Measurements from ENCODE around the gene AKNA. TPM values are rescaled to one million over a fixed set of nuclear protein-coding genes. Genes with fewer than 3 reads are reported as not detected.

Gene AKNA
- total RNA-seq, 1 experiment from 2014 or later = 3.9 TPM

DNA sequence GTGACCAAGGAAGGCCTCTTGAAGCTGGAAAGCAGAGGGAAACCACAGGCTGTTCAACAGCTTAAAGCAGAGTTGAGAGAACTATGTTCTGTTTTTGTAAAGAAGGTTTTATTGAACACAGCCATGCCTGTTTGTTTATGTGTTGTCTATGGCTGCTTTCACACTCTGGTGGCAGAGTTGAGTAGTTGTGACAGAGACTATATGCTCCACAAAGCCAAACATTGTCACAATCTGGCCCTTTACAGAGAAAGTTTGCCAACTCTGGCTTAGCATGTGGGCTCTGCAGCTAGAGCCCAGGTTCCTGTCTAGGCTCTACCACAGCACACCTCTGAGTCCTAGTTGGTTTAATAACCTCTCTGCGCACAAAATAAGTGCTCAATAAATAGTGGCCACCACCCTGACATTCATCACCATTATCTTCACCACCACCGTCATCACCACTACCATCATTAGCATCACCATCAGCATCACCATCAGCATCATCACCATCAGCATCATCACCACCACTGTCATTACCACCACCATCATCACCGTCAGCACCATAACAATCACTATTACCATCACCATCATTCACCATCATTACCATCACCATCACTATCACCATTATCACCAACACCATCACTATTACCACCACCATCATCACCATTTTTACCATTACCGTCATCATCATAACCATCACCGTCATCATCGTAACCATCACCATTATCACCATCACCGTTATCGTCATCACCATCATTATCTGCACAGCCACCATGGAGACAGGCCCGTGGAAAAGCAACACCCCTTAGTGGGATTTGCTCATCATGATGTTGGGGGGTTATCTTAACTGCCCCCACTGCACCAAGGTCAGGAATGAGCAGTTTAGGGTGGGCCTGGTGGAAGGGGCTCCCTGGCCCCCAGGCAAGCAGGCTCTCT is 18.3 kb downstream of the AKNA start:
- TF ChIP-seq, protein P1, sequence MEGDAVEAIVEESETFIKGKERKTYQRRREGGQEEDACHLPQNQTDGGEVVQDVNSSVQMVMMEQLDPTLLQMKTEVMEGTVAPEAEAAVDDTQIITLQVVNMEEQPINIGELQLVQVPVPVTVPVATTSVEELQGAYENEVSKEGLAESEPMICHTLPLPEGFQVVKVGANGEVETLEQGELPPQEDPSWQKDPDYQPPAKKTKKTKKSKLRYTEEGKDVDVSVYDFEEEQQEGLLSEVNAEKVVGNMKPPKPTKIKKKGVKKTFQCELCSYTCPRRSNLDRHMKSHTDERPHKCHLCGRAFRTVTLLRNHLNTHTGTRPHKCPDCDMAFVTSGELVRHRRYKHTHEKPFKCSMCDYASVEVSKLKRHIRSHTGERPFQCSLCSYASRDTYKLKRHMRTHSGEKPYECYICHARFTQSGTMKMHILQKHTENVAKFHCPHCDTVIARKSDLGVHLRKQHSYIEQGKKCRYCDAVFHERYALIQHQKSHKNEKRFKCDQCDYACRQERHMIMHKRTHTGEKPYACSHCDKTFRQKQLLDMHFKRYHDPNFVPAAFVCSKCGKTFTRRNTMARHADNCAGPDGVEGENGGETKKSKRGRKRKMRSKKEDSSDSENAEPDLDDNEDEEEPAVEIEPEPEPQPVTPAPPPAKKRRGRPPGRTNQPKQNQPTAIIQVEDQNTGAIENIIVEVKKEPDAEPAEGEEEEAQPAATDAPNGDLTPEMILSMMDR (IDR thresholded peaks at IDR 0.05; ENCODE audit: unreplicated experiment) = no peak
- Mint-ChIP-seq H3K4me1 (ENCODE audit: low read depth, unreplicated experiment) (peaks cover 10% of the 10 kb centered on the region), H3K27me3 (ENCODE audit: unreplicated experiment) (no peaks in the 10 kb centered on the region), H3K9me3 (ENCODE audit: low read depth, unreplicated experiment) (no peaks in the 10 kb centered on the region), H3K36me3 (ENCODE audit: insufficient read depth, unreplicated experiment) (no peaks in the 10 kb centered on the region), H3K4me3 (ENCODE audit: low read depth, unreplicated experiment) (no peak overlapping the region), H3K27ac (ENCODE audit: unreplicated experiment) (no peak overlapping the region)
- intact Hi-C loops (cut with micrococcal nuclease; ENCODE audit: unreplicated experiment) = no loop called here
- CTCF ChIA-PET = no interaction called here
- no peak for DNase-seq
- BruUV-seq (replicated peaks) = no TSS peak

DNA sequence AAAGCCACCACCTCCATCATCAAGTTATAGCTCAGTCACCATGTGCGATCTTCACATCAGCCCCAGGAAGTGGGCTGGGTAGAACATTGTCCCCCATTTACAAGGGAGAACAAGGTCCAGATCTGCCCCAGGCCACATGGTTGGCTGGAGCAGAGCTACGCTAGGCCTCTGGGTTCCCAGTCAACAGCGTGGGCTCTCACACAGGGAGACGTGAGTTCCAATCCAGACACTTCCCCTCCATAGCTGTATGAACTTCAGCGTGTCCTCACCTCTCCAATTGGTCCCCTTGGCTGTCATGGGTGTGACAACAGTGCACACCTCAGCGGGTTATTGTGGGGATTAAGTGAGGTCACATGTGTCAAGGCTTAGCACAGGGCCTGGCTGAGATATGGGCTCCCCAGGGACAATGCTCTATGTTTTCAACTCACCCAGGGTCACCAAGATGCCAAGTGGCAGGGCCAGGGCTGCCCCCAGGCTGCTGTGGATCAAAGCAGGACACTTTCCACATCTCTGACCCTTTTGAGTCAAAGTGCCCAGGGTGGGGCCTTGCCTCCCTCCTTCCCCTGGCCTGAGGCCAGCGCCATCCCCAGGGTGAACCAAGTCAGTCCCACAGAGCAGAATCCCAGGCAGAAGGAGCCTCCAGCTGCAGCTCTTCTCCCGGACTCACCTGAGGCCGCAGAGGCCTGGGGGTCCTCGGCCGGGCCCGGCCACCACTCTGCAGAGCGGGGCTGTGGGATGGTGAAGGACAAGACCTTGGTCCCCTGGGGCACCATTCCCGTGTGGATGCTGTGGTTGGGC is 19.8 kb downstream of the AKNA start:
- H3K9me3 Mint-ChIP-seq (ENCODE audit: low read depth, unreplicated experiment) = no peaks in the 10 kb centered on the region
- no peaks in the 10 kb centered on the region for H3K27me3 Mint-ChIP-seq (ENCODE audit: unreplicated experiment)
- peaks cover 10% of the 10 kb centered on the region for H3K4me1 Mint-ChIP-seq (ENCODE audit: low read depth, unreplicated experiment)
- H3K27ac Mint-ChIP-seq (ENCODE audit: unreplicated experiment) = no peak overlapping the region
- BruUV-seq (replicated peaks) = no TSS peak
- intact Hi-C loops (cut with micrococcal nuclease; ENCODE audit: unreplicated experiment) = no loop called here
- H3K4me3 Mint-ChIP-seq (ENCODE audit: low read depth, unreplicated experiment) = no peak overlapping the region
- DNase-seq = no peak
- TF ChIP-seq, protein P1 (IDR thresholded peaks at IDR 0.05; ENCODE audit: unreplicated experiment) = no peak
- H3K36me3 Mint-ChIP-seq (ENCODE audit: insufficient read depth, unreplicated experiment) = no peaks in the 10 kb centered on the region
- CTCF ChIA-PET = no interaction called here

DNA sequence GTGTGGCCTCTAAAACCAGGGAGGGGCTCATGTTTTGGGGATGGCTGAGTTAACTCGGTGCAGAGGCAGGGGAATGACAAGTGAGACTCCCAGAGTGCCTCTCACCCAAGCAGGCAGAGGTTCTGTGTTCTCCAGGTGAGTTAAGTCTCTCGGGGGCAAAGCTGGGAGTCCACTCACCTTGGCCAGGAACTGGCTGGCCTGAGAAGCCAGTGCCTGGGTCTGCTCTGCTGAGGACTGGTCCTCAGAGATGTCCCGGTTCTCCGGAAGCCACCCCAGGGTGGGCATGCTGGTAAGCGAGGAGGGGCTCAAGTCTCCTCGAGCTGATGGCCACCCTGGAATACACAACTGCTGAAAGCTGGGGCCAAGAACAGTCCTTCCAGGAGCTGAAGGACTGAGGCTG is 20.4 kb downstream of the AKNA start:
- H3K36me3 Mint-ChIP-seq (ENCODE audit: insufficient read depth, unreplicated experiment) = no peaks in the 10 kb centered on the region
- no TSS peak for BruUV-seq (replicated peaks)
- H3K27ac Mint-ChIP-seq (ENCODE audit: unreplicated experiment) = no peak overlapping the region
- intact Hi-C loops (cut with micrococcal nuclease; ENCODE audit: unreplicated experiment) = no loop called here
- no peaks in the 10 kb centered on the region for H3K9me3 Mint-ChIP-seq (ENCODE audit: low read depth, unreplicated experiment)
- TF ChIP-seq, protein P1 (IDR thresholded peaks at IDR 0.05; ENCODE audit: unreplicated experiment) = no peak
- peaks cover 10% of the 10 kb centered on the region for H3K4me1 Mint-ChIP-seq (ENCODE audit: low read depth, unreplicated experiment)
- DNase-seq = no peak
- no peak overlapping the region for H3K4me3 Mint-ChIP-seq (ENCODE audit: low read depth, unreplicated experiment)
- H3K27me3 Mint-ChIP-seq (ENCODE audit: unreplicated experiment) = no peaks in the 10 kb centered on the region
- CTCF ChIA-PET = no interaction called here

DNA sequence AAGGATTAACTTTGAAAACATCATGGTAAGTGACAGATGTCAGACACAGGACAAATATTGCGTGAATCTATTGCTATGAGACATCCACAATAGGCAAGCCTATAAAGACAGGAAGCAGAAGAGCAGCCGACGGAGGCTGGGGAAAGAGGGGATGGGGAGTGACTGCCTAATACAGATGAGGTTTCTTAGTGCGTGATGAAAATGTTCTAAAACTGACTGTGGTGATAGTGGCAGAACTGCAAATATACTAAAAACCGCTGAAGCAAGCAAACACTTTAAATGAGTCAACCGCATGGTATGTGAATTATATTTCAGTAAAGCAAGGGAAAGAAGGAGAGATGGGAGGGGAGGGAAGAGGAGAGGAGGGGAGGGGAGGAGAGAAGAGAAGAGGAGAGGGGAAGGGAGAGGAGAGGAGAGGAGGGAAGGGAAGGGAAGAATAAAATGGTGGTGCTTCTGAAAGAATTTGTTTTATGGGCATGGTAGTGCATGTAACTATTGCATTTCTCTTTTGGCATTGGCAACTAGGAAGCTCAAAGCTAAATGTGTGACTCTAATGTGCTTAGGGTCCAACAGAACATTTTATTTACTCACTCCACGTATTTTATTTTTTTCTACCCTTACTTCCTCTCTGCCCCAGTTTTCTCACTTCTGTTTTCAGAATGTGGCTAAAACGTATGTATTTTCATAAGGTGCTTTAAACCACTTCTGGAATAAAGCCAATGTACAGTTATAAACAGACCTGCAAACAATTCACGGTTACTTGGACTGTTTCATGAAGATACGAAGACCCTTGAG is 21.3 kb downstream of the AKNA start:
- intact Hi-C loops (cut with micrococcal nuclease; ENCODE audit: unreplicated experiment) = no loop called here
- BruUV-seq (replicated peaks) = no TSS peak
- DNase-seq = no peak
- Mint-ChIP-seq H3K9me3 (ENCODE audit: low read depth, unreplicated experiment) (no peaks in the 10 kb centered on the region), H3K27me3 (ENCODE audit: unreplicated experiment) (no peaks in the 10 kb centered on the region), H3K27ac (ENCODE audit: unreplicated experiment) (no peak overlapping the region), H3K4me3 (ENCODE audit: low read depth, unreplicated experiment) (no peak overlapping the region), H3K36me3 (ENCODE audit: insufficient read depth, unreplicated experiment) (no peaks in the 10 kb centered on the region), H3K4me1 (ENCODE audit: low read depth, unreplicated experiment) (peaks cover 10% of the 10 kb centered on the region)
- TF ChIP-seq, protein P1 (IDR thresholded peaks at IDR 0.05; ENCODE audit: unreplicated experiment) = no peak
- CTCF ChIA-PET = no interaction called here

All from Calu3 (cell line).